Cardiac muscle cell (in vitro differentiated cells and primary cell): ENCODE results near the gene RIMOC1. TPM values are rescaled to one million over a fixed set of nuclear protein-coding genes. Genes with fewer than 3 reads are reported as not detected.
A peak's percentile ranks its signal among the peaks of the same experiment; 100 is the strongest.

Source experiments
- DNase-seq, 2 donors: peaks; one replicate each; pipeline versions ENCODE4 v3.0.0 to v3.0.0-alpha.2; 2010 to 2017; ENCODE audit warnings: low read depth in 1 of 2, low spot score in 1 of 2
- H3K27ac ChIP-seq: fragments of 200-600 bp; sonication (generic); 2 replicates; pipeline ENCODE4 v1.5.1; 2016
- H3K27me3 ChIP-seq: fragments of 200-600 bp; sonication (generic); 2 replicates; pipeline ENCODE4 v1.6.0; 2016; ENCODE audit warnings: control low read depth
- H3K36me3 ChIP-seq: fragments of 200-600 bp; sonication (generic); 2 replicates; pipeline ENCODE4 v1.5.1; 2016; ENCODE audit warnings: control low read depth
- H3K4me1 ChIP-seq: fragments of 200-600 bp; sonication (generic); 2 replicates; pipeline ENCODE4 v1.8.1; 2017; ENCODE audit warnings: low read depth, mild to moderate bottlenecking, mixed run types
- H3K4me3 ChIP-seq: fragments of 200-600 bp; sonication (generic); 2 replicates; pipeline ENCODE4 v1.5.1; 2016; ENCODE audit warnings: mild to moderate bottlenecking
- H3K9me3 ChIP-seq: fragments of 200-600 bp; sonication (generic); 2 replicates; pipeline ENCODE4 v1.5.1; 2017; ENCODE audit warnings: low read depth, mild to moderate bottlenecking, control low read depth
- polyA plus RNA-seq: library from polyadenylated mRNA; unstranded; fragments of >200 nt; fragmentation: Nextera tagmentation; extraction: Ambion mirVana; gene quantifications from 2 replicates; pipeline ENCODE4 v1.2.1, GENCODE V29; 2016
- total RNA-seq: library from RNA; depleted of rRNA; stranded (reverse); fragments of >200 nt; gene quantifications from 2 replicates; pipeline ENCODE4 v1.2.3, GENCODE V29; 2016
- TF ChIP-seq, protein P1 (sequence below): IDR thresholded peaks from 2 replicates; pipeline ENCODE4 v1.5.1; 2012; ENCODE audit warnings: low read depth, mild to moderate bottlenecking, low read length

RIMOC1 gene
- total and polyA plus RNA-seq, 2 experiments from 2014 or later: 12.0 to 13.4 TPM

DNA sequence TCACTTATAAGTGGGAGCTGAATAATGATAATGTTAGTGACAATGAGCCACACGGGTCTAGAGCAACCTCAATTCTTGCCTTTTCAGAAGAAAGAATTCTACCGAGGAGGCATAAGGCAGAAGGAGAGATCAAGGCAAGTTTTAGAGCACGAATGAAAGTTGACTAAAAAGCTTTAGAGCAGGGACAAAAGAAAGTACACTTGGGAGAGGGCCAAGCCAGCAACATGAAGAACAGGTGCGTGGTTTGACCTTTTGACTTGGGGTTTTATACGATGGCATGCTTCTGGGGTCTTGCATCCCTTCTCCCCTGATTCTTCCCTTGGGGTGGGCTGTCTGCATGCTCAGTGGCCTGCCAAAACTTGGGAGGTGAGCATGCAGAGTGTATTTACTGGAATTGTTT is 21.4 kb upstream of the RIMOC1 start:
- H3K36me3 ChIP-seq: no peaks in the 10 kb centered on the region
- H3K4me1 ChIP-seq: no peaks in the 10 kb centered on the region
- H3K4me3 ChIP-seq: no peak overlapping the region
- no peaks in the 10 kb centered on the region for H3K27me3 ChIP-seq
- no peak overlapping the region for H3K27ac ChIP-seq
- TF ChIP-seq, protein P1, sequence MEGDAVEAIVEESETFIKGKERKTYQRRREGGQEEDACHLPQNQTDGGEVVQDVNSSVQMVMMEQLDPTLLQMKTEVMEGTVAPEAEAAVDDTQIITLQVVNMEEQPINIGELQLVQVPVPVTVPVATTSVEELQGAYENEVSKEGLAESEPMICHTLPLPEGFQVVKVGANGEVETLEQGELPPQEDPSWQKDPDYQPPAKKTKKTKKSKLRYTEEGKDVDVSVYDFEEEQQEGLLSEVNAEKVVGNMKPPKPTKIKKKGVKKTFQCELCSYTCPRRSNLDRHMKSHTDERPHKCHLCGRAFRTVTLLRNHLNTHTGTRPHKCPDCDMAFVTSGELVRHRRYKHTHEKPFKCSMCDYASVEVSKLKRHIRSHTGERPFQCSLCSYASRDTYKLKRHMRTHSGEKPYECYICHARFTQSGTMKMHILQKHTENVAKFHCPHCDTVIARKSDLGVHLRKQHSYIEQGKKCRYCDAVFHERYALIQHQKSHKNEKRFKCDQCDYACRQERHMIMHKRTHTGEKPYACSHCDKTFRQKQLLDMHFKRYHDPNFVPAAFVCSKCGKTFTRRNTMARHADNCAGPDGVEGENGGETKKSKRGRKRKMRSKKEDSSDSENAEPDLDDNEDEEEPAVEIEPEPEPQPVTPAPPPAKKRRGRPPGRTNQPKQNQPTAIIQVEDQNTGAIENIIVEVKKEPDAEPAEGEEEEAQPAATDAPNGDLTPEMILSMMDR: no peak
- no peak for DNase-seq
- H3K9me3 ChIP-seq: no peaks in the 10 kb centered on the region

GRCh38 chr5:41883243-41883642 is 20.9 kb upstream of the RIMOC1 start:
- no peaks in the 10 kb centered on the region for H3K9me3 ChIP-seq
- DNase-seq: no peak
- H3K27me3 ChIP-seq: no peaks in the 10 kb centered on the region
- H3K36me3 ChIP-seq: no peaks in the 10 kb centered on the region
- no peak overlapping the region for H3K27ac ChIP-seq
- TF ChIP-seq, protein P1: no peak
- no peak overlapping the region for H3K4me3 ChIP-seq
- H3K4me1 ChIP-seq: no peaks in the 10 kb centered on the region

DNA sequence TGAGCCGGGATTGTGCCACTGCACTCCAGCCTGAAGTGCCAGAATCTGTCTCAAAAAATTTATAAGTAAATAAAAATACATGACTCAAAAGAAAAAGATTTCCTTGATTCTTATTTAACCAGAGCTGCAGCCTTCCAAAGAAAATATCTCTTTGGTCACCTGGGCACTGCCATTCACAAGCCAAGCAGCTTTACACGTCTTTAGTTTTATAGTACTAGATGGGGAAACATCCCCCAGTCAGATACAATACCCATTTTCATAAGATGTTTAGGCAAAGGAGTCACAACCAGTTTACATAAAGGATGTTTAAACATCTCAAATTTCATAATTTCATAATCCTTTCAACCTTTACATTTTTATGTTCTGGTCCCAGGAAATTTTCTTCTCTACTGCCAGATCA is 20.2 kb upstream of the RIMOC1 start:
- Histone ChIP-seq H3K4me3 (no peak overlapping the region), H3K4me1 (no peaks in the 10 kb centered on the region), H3K27ac (no peak overlapping the region), H3K36me3 (no peaks in the 10 kb centered on the region), H3K9me3 (no peaks in the 10 kb centered on the region), H3K27me3 (no peaks in the 10 kb centered on the region)
- no peak for DNase-seq
- TF ChIP-seq, protein P1: no peak

DNA sequence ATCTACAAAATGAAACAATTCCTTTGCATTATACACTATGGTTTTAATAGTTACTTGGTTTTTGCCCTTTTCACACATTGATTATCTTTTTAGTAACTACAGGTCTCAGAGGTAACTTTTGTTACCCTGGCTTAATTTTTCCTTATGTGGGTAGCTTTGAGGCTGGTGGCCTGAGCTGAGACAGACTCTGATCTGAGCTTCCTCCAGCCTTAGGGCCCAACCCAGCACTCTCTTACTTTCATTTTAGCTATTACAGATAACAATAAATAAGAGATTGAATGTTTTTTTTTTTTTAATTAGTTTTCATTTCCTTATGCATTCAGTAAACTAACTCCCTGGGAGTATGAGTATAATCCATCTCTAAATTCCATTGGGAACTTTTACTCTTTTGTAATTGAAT is 18.9 kb upstream of the RIMOC1 start:
- no peaks in the 10 kb centered on the region for H3K9me3 ChIP-seq
- no peaks in the 10 kb centered on the region for H3K4me1 ChIP-seq
- H3K27ac ChIP-seq: no peak overlapping the region
- TF ChIP-seq, protein P1: no peak
- no peaks in the 10 kb centered on the region for H3K27me3 ChIP-seq
- no peak for DNase-seq
- H3K4me3 ChIP-seq: no peak overlapping the region
- H3K36me3 ChIP-seq: no peaks in the 10 kb centered on the region

DNA sequence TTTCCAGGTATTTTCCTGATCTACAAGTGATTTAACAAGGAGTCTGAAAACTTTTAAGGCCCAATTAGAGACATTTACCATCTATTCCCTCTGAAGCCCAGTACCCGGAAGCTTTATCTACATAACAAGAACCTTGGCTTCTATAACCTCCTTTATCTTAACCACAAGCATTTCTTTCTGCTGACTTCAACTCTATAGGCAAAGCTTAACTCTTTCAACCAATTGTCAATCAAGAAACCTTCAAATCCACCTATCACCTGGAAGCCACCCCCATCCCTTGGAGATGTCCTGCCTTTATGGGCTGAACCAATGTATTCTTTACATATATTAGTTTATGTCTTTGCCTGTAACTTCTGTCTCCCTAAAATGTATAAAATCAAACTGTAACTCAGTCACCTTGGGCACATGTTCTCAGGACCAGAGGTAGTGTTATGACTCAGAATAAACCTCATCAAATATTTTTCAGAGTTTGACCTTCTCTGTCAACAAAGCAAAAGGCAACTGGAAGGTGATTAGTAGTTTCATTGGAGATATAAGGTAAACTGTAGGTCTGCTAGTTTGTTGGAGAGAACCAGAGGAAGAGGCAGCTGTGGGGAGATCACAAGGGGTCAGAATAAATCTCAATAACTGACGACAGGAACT is 13.0 kb upstream of the RIMOC1 start:
- no peaks in the 10 kb centered on the region for H3K36me3 ChIP-seq
- H3K27ac ChIP-seq: no peak overlapping the region
- H3K27me3 ChIP-seq: peaks cover 13% of the 10 kb centered on the region
- TF ChIP-seq, protein P1: no peak
- no peaks in the 10 kb centered on the region for H3K4me1 ChIP-seq
- H3K4me3 ChIP-seq: no peak overlapping the region
- peak in 1 of 2 donors; percentile 22 for DNase-seq
- H3K9me3 ChIP-seq: no peaks in the 10 kb centered on the region
